GM23248 (cell line): ENCODE data around the gene MSH5. TPM values are rescaled to one million over a fixed set of nuclear protein-coding genes. Genes with fewer than 3 reads are reported as not detected.

ENCODE experiments used
- DNase-seq: peaks from one replicate; pipeline ENCODE4 v3.0.0-alpha.2; 2015
- H2AFZ ChIP-seq: fragments of 200-600 bp; sonication (generic); 2 replicates; pipeline ENCODE4 v1.6.1; 2016; ENCODE audit warnings: antibody characterized with exemption
- H3F3A ChIP-seq: fragments of 200-600 bp; sonication (generic); 2 replicates; pipeline ENCODE4 v1.6.1; 2016; ENCODE audit warnings: mild to moderate bottlenecking, antibody characterized with exemption, mixed run types; ENCODE audit not compliant: insufficient read depth
- H3K27ac ChIP-seq: fragments of 200-600 bp; sonication (generic); 2 replicates; pipeline ENCODE4 v1.5.1; 2016; ENCODE audit warnings: mild to moderate bottlenecking
- H3K27me3 ChIP-seq: fragments of 200-600 bp; sonication (generic); replicated peaks from 2 replicates; pipeline ENCODE4 v1.6.1; 2016; ENCODE audit warnings: mild to moderate bottlenecking; ENCODE audit not compliant: insufficient read depth
- H3K36me3 ChIP-seq: fragments of 200-600 bp; sonication (generic); 2 replicates; pipeline ENCODE4 v1.6.1; 2016; ENCODE audit warnings: low read depth, mild to moderate bottlenecking
- H3K4me1 ChIP-seq: fragments of 200-600 bp; sonication (generic); 2 replicates; pipeline ENCODE4 v1.6.1; 2016; ENCODE audit warnings: mild to moderate bottlenecking; ENCODE audit not compliant: insufficient read depth
- H3K4me2 ChIP-seq: fragments of 200-600 bp; sonication (generic); one replicate; pipeline ENCODE4 v1.6.1; 2016; ENCODE audit warnings: mild to moderate bottlenecking; ENCODE audit not compliant: unreplicated experiment
- H3K4me3 ChIP-seq: fragments of 200-600 bp; sonication (generic); 2 replicates; pipeline ENCODE4 v1.5.1; 2016; ENCODE audit warnings: mild to moderate bottlenecking
- H3K79me2 ChIP-seq: fragments of 200-600 bp; sonication (generic); 2 replicates; pipeline ENCODE4 v1.6.1; 2016; ENCODE audit warnings: mild to moderate bottlenecking; ENCODE audit not compliant: insufficient read depth
- H3K9ac ChIP-seq: fragments of 200-600 bp; sonication (generic); 2 replicates; pipeline ENCODE4 v1.6.1; 2016; ENCODE audit warnings: mild to moderate bottlenecking
- H3K9me2 ChIP-seq: fragments of 200-600 bp; sonication (generic); 2 replicates; pipeline ENCODE4 v1.6.1; 2016; ENCODE audit warnings: mixed run types, mild to moderate bottlenecking, moderate library complexity; ENCODE audit not compliant: insufficient read depth
- H3K9me3 ChIP-seq: fragments of 200-600 bp; sonication (generic); one replicate; pipeline ENCODE4 v1.6.1; 2017; ENCODE audit warnings: low read depth
- H4K20me1 ChIP-seq: fragments of 200-600 bp; sonication (generic); 2 replicates; pipeline ENCODE4 v1.6.0; 2016; ENCODE audit not compliant: insufficient read depth
- EZH2 ChIP-seq: fragments of 200-600 bp; sonication (generic); IDR thresholded peaks from 2 replicates; pipeline ENCODE4 v1.6.1; 2018; ENCODE audit warnings: antibody characterized with exemption, mild to moderate bottlenecking; ENCODE audit not compliant: insufficient read depth, poor library complexity, severe bottlenecking
- EZH2phosphoT487 ChIP-seq: fragments of 200-600 bp; sonication (generic); IDR thresholded peaks from 2 replicates; pipeline ENCODE4 v1.6.1; 2018; ENCODE audit warnings: antibody characterized with exemption, moderate library complexity, mild to moderate bottlenecking, low read depth; ENCODE audit not compliant: insufficient read depth
- WGBS, 2 experiments: methylation state at CpG; one replicate each; pipeline ENCODE4 v1.1.6; 2015 to 2017; ENCODE audit warnings: low lambda C conversion rate in 2 of 2, low coverage in 1 of 2; ENCODE audit errors: missing lambda C conversion rate in 2 of 2; 5-methylcytosine and 5-hydroxymethylcytosine counted together
- in situ Hi-C: fragments of 300-500 bp; cut with MboI; formaldehyde crosslinking; loops from 2 replicates; pipeline ENCODE4 v1.15.0; 2020
- polyA plus RNA-seq: library from polyadenylated mRNA; unstranded; fragments of >200 nt; fragmentation: Nextera tagmentation; extraction: Ambion mirVana; gene quantifications from 2 replicates; pipeline ENCODE4 v1.2.1, GENCODE V29; 2016
- total RNA-seq: library from RNA; depleted of rRNA; stranded (reverse); fragments of >200 nt; shearing (Covaris generic); gene quantifications from 2 replicates; pipeline ENCODE4 v1.2.3, GENCODE V29; 2014

Gene MSH5
- total and polyA plus RNA-seq, 2 experiments from 2014 or later = 2.9 to 4.3 TPM

DNA sequence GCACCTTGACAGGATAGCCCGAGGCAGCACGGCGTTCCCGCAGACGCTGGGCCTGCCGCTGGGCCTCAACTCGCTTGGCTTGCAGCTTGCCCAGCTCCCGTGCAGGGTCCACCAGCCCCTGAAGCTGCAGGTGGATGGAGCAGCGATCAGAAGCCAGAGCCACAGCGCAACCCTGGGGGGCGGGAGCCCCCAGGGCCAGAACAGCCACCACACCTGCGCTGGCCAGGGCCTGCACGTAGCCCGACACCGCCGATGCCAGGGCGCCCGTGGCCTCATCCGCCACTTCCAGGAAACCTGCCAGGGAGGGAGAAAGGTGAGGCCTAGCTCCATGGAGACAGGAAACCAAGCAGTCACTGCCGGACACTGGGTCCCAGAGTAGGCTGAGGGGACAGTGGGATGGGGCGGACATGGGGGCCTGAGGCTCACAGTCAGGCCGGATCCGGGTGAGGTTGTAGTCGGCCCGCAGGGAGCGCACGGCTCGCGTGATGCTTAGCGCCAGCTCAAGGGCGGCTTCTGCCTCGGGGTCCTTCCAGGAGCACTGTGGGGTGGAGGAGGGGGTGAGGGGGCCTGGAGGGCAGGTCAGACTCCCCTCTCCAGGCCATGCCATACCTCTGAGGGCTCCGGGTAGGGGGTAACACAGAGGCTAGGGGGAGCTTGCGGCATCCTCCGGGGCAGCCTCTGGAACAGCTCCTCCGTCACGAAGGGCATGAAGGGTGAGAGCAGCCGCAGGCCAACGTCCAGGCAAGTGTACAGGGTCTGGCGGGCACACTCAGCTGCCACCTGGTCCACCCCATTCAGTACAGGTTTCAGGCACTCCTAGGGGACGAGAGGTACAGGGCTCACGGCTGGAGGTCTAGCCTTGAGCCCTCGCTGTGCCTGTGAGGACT is 39.4 kb downstream of the MSH5 start:
- Histone ChIP-seq H3K36me3 (no peaks in the 10 kb centered on the region), H3K4me2 (no peak overlapping the region), H4K20me1 (no peaks in the 10 kb centered on the region), H3F3A (peaks cover 7% of the 10 kb centered on the region; the same call in 1 of the 2 replicates), H3K9me2 (no peaks in the 10 kb centered on the region), H3K79me2 (no peaks in the 10 kb centered on the region), H3K27ac (no peak overlapping the region), H3K9me3 (no peaks in the 10 kb centered on the region), H3K4me3 (no peak overlapping the region), H2AFZ (no peak overlapping the region), H3K9ac (no peak overlapping the region), H3K4me1 (peaks cover 13% of the 10 kb centered on the region), H3K27me3 (no peaks in the 10 kb centered on the region)
- WGBS, 2 experiments = 90 to 92% methylated on average over 35 to 39 of the region's 43 CpGs
- no peak for DNase-seq
- TF ChIP-seq EZH2phosphoT487 (no peak), EZH2 (no peak)
- in situ Hi-C loops = no loop called here

DNA sequence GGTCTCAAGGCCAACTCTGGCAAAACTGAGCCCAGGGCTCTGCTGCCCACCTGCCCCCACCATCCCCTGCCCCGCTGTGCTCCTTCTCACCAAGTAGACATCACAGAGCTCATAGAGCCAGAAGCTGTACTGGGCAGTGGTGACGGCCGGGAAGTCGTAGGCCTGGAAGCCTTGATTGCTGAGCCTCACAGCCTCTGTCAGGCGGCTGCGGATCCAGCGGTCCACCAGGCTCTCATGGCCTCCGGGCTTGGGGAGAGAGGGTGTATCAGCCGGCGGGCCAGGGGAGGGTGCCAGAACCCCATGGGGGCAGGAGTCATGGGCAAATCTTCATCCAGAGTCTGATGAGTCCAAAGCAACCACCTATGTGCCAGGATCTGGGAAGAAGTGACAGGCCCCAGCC is 40.1 kb downstream of the MSH5 start:
- Histone ChIP-seq H3K4me1 (peaks cover 13% of the 10 kb centered on the region), H3K79me2 (no peaks in the 10 kb centered on the region), H3K36me3 (no peaks in the 10 kb centered on the region), H3K27ac (no peak overlapping the region), H4K20me1 (no peaks in the 10 kb centered on the region), H3K9me3 (no peaks in the 10 kb centered on the region), H3K27me3 (no peaks in the 10 kb centered on the region), H3K9me2 (no peaks in the 10 kb centered on the region), H3K4me3 (no peak overlapping the region), H2AFZ (no peak overlapping the region), H3F3A (peaks cover 7% of the 10 kb centered on the region; the same call in 1 of the 2 replicates), H3K9ac (no peak overlapping the region), H3K4me2 (no peak overlapping the region)
- TF ChIP-seq EZH2phosphoT487 = no peak
- TF ChIP-seq EZH2 = no peak
- 92 to 96% methylated on average over 10 of the region's 10 CpGs for WGBS, 2 experiments
- no peak for DNase-seq
- in situ Hi-C loops = no loop called here

- no peaks in the 10 kb centered on the region for H3K27me3 ChIP-seq
- H3K4me1 ChIP-seq = peaks cover 13% of the 10 kb centered on the region
- H3K27ac ChIP-seq = no peak overlapping the region
- H3K9me3 ChIP-seq = no peaks in the 10 kb centered on the region
- no peak for TF ChIP-seq EZH2
- TF ChIP-seq EZH2phosphoT487 = no peak
- peaks cover 7% of the 10 kb centered on the region; the same call in 1 of the 2 replicates for H3F3A ChIP-seq
- 87 to 89% methylated on average over 20 of the region's 20 CpGs for WGBS, 2 experiments
- DNase-seq = no peak
- H3K9ac ChIP-seq = no peak overlapping the region
- H3K79me2 ChIP-seq = no peaks in the 10 kb centered on the region
- H4K20me1 ChIP-seq = no peaks in the 10 kb centered on the region
- H3K9me2 ChIP-seq = no peaks in the 10 kb centered on the region
- no peaks in the 10 kb centered on the region for H3K36me3 ChIP-seq
- in situ Hi-C loops = no loop called here
- H3K4me3 ChIP-seq = no peak overlapping the region
- H2AFZ ChIP-seq = no peak overlapping the region
- no peak overlapping the region for H3K4me2 ChIP-seq
Observed at GRCh38 chr6:31780507-31781243, 40.9 kb downstream of the MSH5 start.

- WGBS, 2 experiments = 97 to 98% methylated on average over 23 of the region's 23 CpGs
- Histone ChIP-seq H3K4me2 (no peak overlapping the region), H3K79me2 (no peaks in the 10 kb centered on the region), H3K36me3 (no peaks in the 10 kb centered on the region), H3K9me3 (no peaks in the 10 kb centered on the region), H3F3A (peaks cover 7% of the 10 kb centered on the region; the same call in 1 of the 2 replicates), H2AFZ (no peak overlapping the region), H3K9me2 (no peaks in the 10 kb centered on the region), H3K4me3 (no peak overlapping the region), H3K27ac (no peak overlapping the region), H3K4me1 (peaks cover 12% of the 10 kb centered on the region), H4K20me1 (no peaks in the 10 kb centered on the region), H3K27me3 (no peaks in the 10 kb centered on the region), H3K9ac (no peak overlapping the region)
- in situ Hi-C loops = no loop called here
- DNase-seq = no peak
- TF ChIP-seq EZH2phosphoT487 (no peak), EZH2 (no peak)
Observed at GRCh38 chr6:31781244-31782125, 41.7 kb downstream of the MSH5 start.
